K562 (cell line): ENCODE measurements around the gene DPF1. TPM values are rescaled to one million over a fixed set of nuclear protein-coding genes. Genes with fewer than 3 reads are reported as not detected.

ENCODE experiments used
- ATAC-seq: fragments of 200-7000 bp; cut with Tn5 transposase; 3 replicates; pipeline ENCODE4 v1.9.1; 2020; ENCODE audit warnings: moderate library complexity
- BruUV-seq: library from RNA; stranded (reverse); fragments of 400-500 nt; replicated peaks from 2 replicates; lab custom pipeline; 2021; lab: Mats Ljungman, UMichigan
- CTCF ChIA-PET: fragments of 300-600 bp; formaldehyde crosslinking; extraction: SDS; loops from one replicate; lab custom pipeline; 2021; ENCODE audit warnings: low intra/inter-chr PET ratio; lab: Yijun Ruan, JAX
- POLR2A ChIA-PET: fragments of 300-600, 350-650 bp; sonication (Branson Sonifier 250); formaldehyde crosslinking; extraction: SDS; loops from one replicate; lab custom pipeline; 2021; ENCODE audit warnings: antibody characterized with exemption, inconsistent platforms; lab: Yijun Ruan, JAX
- DNase-seq, 4 experiments: peaks; one replicate each; pipeline versions ENCODE4 v3.0.0 to v3.0.0-alpha.2; 2011 to 2018; ENCODE audit warnings: low spot score in 3 of 4, mixed read lengths in 3 of 4; ENCODE audit errors: extremely low read depth in 1 of 4
- FAIRE-seq: peaks from 2 replicates; lab custom pipeline; 2011; peaks lifted over from hg19 to GRCh38; lab: Jason Lieb, UNC
- H2AFZ ChIP-seq: 2 replicates; pipeline ENCODE4 v1.6.0; 2011; ENCODE audit warnings: low read depth, low read length, control low read depth, inconsistent platforms
- H3K27ac ChIP-seq: fragments of 200-600 bp; 3 replicates; pipeline ENCODE4 v1.8.0; 2011; ENCODE audit warnings: low read depth, mild to moderate bottlenecking, control low read depth, inconsistent platforms, low read length, moderate library complexity, mixed read lengths; ENCODE audit errors: extremely low read depth
- H3K27me3 ChIP-seq, 2 experiments: fragments of 300-600 bp in 1 of 2; 2 replicates in 1 of 2; 3 replicates in 1 of 2; pipeline versions ENCODE4 v1.6.0 to v1.8.0; 2011; ENCODE audit warnings: inconsistent platforms in 2 of 2, low read length in 2 of 2, mild to moderate bottlenecking in 1 of 2, mixed read lengths in 1 of 2, moderate library complexity in 1 of 2; ENCODE audit not compliant: control insufficient read depth in 2 of 2, insufficient read depth in 2 of 2
- H3K36me3 ChIP-seq: fragments of 300-600 bp; 3 replicates; pipeline ENCODE4 v1.8.0; 2011; ENCODE audit warnings: mild to moderate bottlenecking, low read length, inconsistent platforms; ENCODE audit not compliant: control insufficient read depth, insufficient read depth
- H3K4me1 ChIP-seq, 2 experiments: fragments of 200-600 bp in 1 of 2; replicated peaks in 1 of 2; 2 replicates in 1 of 2; 3 replicates in 1 of 2; pipeline versions ENCODE4 v1.5.1 to v1.8.0; 2011; ENCODE audit warnings: inconsistent platforms in 2 of 2, low read length in 2 of 2, mild to moderate bottlenecking in 1 of 2, mixed read lengths in 1 of 2, moderate library complexity in 1 of 2; ENCODE audit not compliant: control insufficient read depth in 2 of 2, insufficient read depth in 2 of 2
- H3K4me2 ChIP-seq: 2 replicates; pipeline ENCODE4 v1.6.1; 2011; ENCODE audit warnings: low read length, control low read depth, inconsistent platforms, mixed read lengths; ENCODE audit not compliant: insufficient read depth
- H3K4me3 ChIP-seq: fragments of 200-600 bp; sonication (generic), shearing (Covaris generic); 2 replicates; pipeline ENCODE4 v1.5.1; 2016; ENCODE audit warnings: control low read depth, inconsistent platforms
- H3K79me2 ChIP-seq: fragments of 200-600 bp; 3 replicates; pipeline ENCODE4 v1.8.0; 2011; ENCODE audit warnings: low read length, inconsistent platforms; ENCODE audit not compliant: control insufficient read depth, insufficient read depth
- H3K9ac ChIP-seq, 2 experiments: 2 replicates each; pipeline versions ENCODE4 v1.6.0 to v1.6.1; 2011; ENCODE audit warnings: low read depth in 2 of 2, low read length in 2 of 2, control low read depth in 1 of 2, inconsistent platforms in 1 of 2, mild to moderate bottlenecking in 1 of 2, mixed read lengths in 1 of 2; ENCODE audit not compliant: insufficient read depth in 1 of 2
- H3K9me1 ChIP-seq: one replicate; pipeline ENCODE4 v1.6.0; 2011; ENCODE audit warnings: inconsistent platforms, mild to moderate bottlenecking, low read length, moderate library complexity; ENCODE audit not compliant: control insufficient read depth, insufficient read depth
- H3K9me3 ChIP-seq: replicated peaks from 2 replicates; pipeline ENCODE4 v1.5.1; 2011; ENCODE audit warnings: low read depth, low read length, inconsistent platforms; ENCODE audit not compliant: control insufficient read depth, insufficient read depth
- H4K20me1 ChIP-seq: replicated peaks from 2 replicates; pipeline ENCODE4 v1.6.1; 2011; ENCODE audit warnings: low read length, inconsistent platforms, mixed read lengths; ENCODE audit not compliant: control insufficient read depth, insufficient read depth
- CTBP1 ChIP-seq: fragments of 450-650 bp; IDR thresholded peaks from 2 replicates; pipeline ENCODE4 v1.6.1; 2016; ENCODE audit warnings: borderline replicate concordance
- DIDO1 ChIP-seq: fragments of 450-650 bp; IDR thresholded peaks from 2 replicates; pipeline ENCODE4 v1.6.1; 2016; ENCODE audit warnings: low read depth, missing biosample characterization, missing genetic modification characterization
- SAP30 ChIP-seq: fragments of 200-600 bp; sonication (generic); IDR thresholded peaks from 2 replicates; pipeline ENCODE4 v1.6.1; 2012; ENCODE audit warnings: borderline replicate concordance, low read depth, mild to moderate bottlenecking, moderate library complexity, low read length, control low read depth, inconsistent platforms; ENCODE audit not compliant: insufficient read depth, poor library complexity, severe bottlenecking
- ZNF354B ChIP-seq: fragments of 250-450 bp; sonication (Bioruptor Pico); IDR thresholded peaks from 2 replicates; pipeline ENCODE4 v1.4.0; 2020
- ZNF717 ChIP-seq: fragments of 250-450 bp; sonication (Bioruptor Pico); IDR thresholded peaks from 2 replicates; pipeline ENCODE4 v1.5.0; 2021
- WGBS: fragments of 100-300 bp; shearing (Covaris generic); methylation state at CpG from one replicate; pipeline ENCODE4 v1.1.6; 2016; ENCODE audit warnings: low coverage, mixed read lengths; ENCODE audit not compliant: insufficient coverage; ENCODE audit errors: missing lambda C conversion rate; 5-methylcytosine and 5-hydroxymethylcytosine counted together
- in situ Hi-C: fragments of 300-500 bp; cut with MboI; formaldehyde crosslinking; loops from 4 replicates; pipeline ENCODE4 v1.15.0; 2018; ENCODE audit warnings: inconsistent platforms, mixed read lengths
- intact Hi-C: fragments of 100-400 bp; cut with micrococcal nuclease; formaldehyde crosslinking; loops from 2 replicates; pipeline ENCODE4 v1.14.2; 2022
- polyA plus RNA-seq, 8 experiments: library from polyadenylated mRNA; depleted of rRNA in 4 of 8; stranded (reverse) in 5 of 8; unstranded in 3 of 8; fragments of >200 nt; fragmentation: Nextera tagmentation in 2 of 8; fragmentation: Illumina TruSeq in 1 of 8; extraction: Ambion mirVana in 2 of 8; extraction: Trizol in 1 of 8; gene quantifications; 2 replicates each; pipeline versions ENCODE4 v1.2.1 to v1.2.3, GENCODE V29; 2011 to 2014; ENCODE audit warnings: inconsistent platforms in 1 of 8, missing spikeins in 1 of 8
- total RNA-seq, 7 experiments: library from RNA; depleted of rRNA in 6 of 7; stranded (reverse); fragments of >200 nt in 6 of 7; fragmentation: Illumina TruSeq in 2 of 7; extraction: Trizol in 2 of 7; gene quantifications; 2 replicates each; pipeline versions ENCODE4 v1.2.1 to v1.2.3, GENCODE V29; 2011 to 2021; ENCODE audit warnings: low replicate concordance in 1 of 7
- TF ChIP-seq, protein P1 (sequence below): fragments of 450-650 bp; formaldehyde crosslinking; conservative IDR thresholded peaks from 2 replicates; pipeline ENCODE4 v1.4.0; 2022; ENCODE audit warnings: mild to moderate bottlenecking, missing genetic modification characterization
- TF ChIP-seq, protein P2 (sequence below): fragments of 450-650 bp; formaldehyde crosslinking; IDR thresholded peaks from 2 replicates; pipeline ENCODE4 v1.4.0; 2020; ENCODE audit warnings: mild to moderate bottlenecking, mixed read lengths

DPF1 gene
- total and polyA plus RNA-seq, 9 of the 15 experiments (the other 6 are each of a cell fraction or from before 2014, with no cell fraction given): 0.10 to 5.7 (median 3.1) TPM

DNA sequence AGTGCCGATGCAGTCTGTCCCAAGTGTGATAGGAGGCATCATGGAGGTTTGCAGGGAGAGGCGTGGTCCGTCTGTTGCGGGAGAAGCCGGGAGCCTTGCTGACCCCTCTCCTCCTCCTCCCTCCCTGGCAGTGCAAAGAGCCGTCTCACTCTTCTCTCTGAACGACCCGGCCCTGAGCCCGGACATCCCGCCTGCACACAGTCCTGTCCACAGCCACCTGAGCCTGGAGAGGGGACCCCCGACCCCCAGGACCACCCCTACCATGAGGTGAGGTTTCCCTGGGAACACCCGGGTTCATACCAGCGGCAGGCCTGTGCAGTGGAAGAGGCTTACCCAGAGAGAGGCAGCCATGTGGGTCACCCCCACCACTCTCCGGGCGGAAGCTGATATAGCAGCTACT lies 22.3 kb downstream of the DPF1 start (continued):
- no peak for TF ChIP-seq DIDO1 (tag)

- no peak for TF ChIP-seq ZNF717 (CRISPR knock-in tag)
- TF ChIP-seq, protein P1, sequence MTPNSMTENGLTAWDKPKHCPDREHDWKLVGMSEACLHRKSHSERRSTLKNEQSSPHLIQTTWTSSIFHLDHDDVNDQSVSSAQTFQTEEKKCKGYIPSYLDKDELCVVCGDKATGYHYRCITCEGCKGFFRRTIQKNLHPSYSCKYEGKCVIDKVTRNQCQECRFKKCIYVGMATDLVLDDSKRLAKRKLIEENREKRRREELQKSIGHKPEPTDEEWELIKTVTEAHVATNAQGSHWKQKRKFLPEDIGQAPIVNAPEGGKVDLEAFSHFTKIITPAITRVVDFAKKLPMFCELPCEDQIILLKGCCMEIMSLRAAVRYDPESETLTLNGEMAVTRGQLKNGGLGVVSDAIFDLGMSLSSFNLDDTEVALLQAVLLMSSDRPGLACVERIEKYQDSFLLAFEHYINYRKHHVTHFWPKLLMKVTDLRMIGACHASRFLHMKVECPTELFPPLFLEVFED (CRISPR knock-in tag): no peak
- no peak for TF ChIP-seq SAP30
- no peak for TF ChIP-seq CTBP1
- TF ChIP-seq ZNF354B: no peak
- TF ChIP-seq, protein P2, sequence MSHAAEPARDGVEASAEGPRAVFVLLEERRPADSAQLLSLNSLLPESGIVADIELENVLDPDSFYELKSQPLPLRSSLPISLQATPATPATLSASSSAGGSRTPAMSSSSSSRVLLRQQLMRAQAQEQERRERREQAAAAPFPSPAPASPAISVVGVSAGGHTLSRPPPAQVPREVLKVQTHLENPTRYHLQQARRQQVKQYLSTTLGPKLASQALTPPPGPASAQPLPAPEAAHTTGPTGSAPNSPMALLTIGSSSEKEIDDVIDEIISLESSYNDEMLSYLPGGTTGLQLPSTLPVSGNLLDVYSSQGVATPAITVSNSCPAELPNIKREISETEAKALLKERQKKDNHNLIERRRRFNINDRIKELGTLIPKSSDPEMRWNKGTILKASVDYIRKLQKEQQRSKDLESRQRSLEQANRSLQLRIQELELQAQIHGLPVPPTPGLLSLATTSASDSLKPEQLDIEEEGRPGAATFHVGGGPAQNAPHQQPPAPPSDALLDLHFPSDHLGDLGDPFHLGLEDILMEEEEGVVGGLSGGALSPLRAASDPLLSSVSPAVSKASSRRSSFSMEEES (CRISPR knock-in tag): no peak
- TF ChIP-seq, all 486 proteins: peak for 0
- no peaks in the 10 kb centered on the region for H3K9me1 ChIP-seq
- no peak overlapping the region for H3K9ac ChIP-seq
- H2AFZ ChIP-seq: no peak overlapping the region
- in situ Hi-C loops (no loop called here), intact Hi-C loops (no loop called here)
- peaks cover 9 to 35% of the 10 kb centered on the region in 2 experiments; a peak in 4 of 5 replicates for H3K4me1 ChIP-seq
- no peak overlapping the region for H3K4me3 ChIP-seq
- no peak overlapping the region for H3K4me2 ChIP-seq
- FAIRE-seq (no peak), DNase-seq (peak in 1 of 4 experiments; percentile 10), ATAC-seq (no peak)
- no peaks in the 10 kb centered on the region for H3K36me3 ChIP-seq
- H4K20me1 ChIP-seq: no peaks in the 10 kb centered on the region
- CTCF ChIA-PET: no interaction called here
- no peak overlapping the region for H3K27ac ChIP-seq
- peaks cover 2 to 5% of the 10 kb centered on the region in 2 experiments; a peak in 3 of 5 replicates for H3K27me3 ChIP-seq
- POLR2A ChIA-PET: interaction anchor here (0.6 kb wide), 1 partner anchor 195 kb away, joined by 3 read pairs; no protein-coding TSS in a partner anchor
- BruUV-seq: no TSS peak
- WGBS: 12% methylated on average over 11 of the region's 11 CpGs
- no peaks in the 10 kb centered on the region for H3K79me2 ChIP-seq
- H3K9me3 ChIP-seq: no peaks in the 10 kb centered on the region
These were observed 24.7 kb downstream of the DPF1 start for GRCh38 chr19:38199340-38199739.
